Lower leg skin (tissue), 3 donors: ENCODE measurements around the gene SLC5A6.

Experiments
- CTCF ChIP-seq, 3 donors: fragments of 450-650 bp; IDR thresholded peaks; one replicate each; pipeline ENCODE4 v1.5.1; 2016; ENCODE audit warnings: antibody characterized with exemption in 3 of 3, mild to moderate bottlenecking in 3 of 3, moderate library complexity in 2 of 3
- POLR2A ChIP-seq, 2 donors: fragments of 450-650 bp; IDR thresholded peaks; one replicate each; pipeline ENCODE4 v1.6.1; 2016 to 2017; ENCODE audit warnings: antibody characterized with exemption in 2 of 2, mild to moderate bottlenecking in 1 of 2, moderate library complexity in 1 of 2

GRCh38 chr2:27199241-27199640 is 12.8 kb downstream of the SLC5A6 start:
- TF ChIP-seq CTCF (IDR thresholded peaks at IDR 0.05) (no peak), POLR2A (IDR thresholded peaks at IDR 0.05) (no peak)
